Renal pelvis (tissue), 12 donors: ENCODE results near the gene NEURL1. TPM values are rescaled to one million over a fixed set of nuclear protein-coding genes. Genes with fewer than 3 reads are reported as not detected.

ENCODE experiments used
- DNase-seq: peaks from one replicate; pipeline ENCODE4 v3.0.0-alpha.2; 2013
- long read RNA-seq, 16 experiments: transcript quantifications; one replicate each; lab custom pipeline, GENCODE V29; 2026
- polyA plus RNA-seq, 3 donors: library from polyadenylated mRNA; unstranded; fragments of 120-200 nt; gene quantifications; one replicate each; pipeline ENCODE4 v1.2.1, GENCODE V29; 2013; ENCODE audit not compliant: insufficient read length in 3 of 3

NEURL1 gene
- 1 to 10 TPM; 1.9 to 2.3 (median 1.9) TPM for polyA plus RNA-seq
- long read RNA-seq, donor 1: 0 reads
- long read RNA-seq, donor 2: 0 reads
- long read RNA-seq, donor 3: 0 reads
- long read RNA-seq, donor 4: 0 reads
- long read RNA-seq, donor 5: 0 reads
- long read RNA-seq, donor 6: 0 reads
- long read RNA-seq, donor 7: 0 reads
- long read RNA-seq, donor 8: 0 reads
- long read RNA-seq, donor 9: 0 reads
- long read RNA-seq, donor 10: 0 reads
- long read RNA-seq, donor 11: 0 reads
- long read RNA-seq, donor 12, partial matches to known transcripts: 0 of 7 reads
- long read RNA-seq, donor 12, other reads (novel, unspliced or antisense): 7 of 7 reads
- long read RNA-seq, donor 13: 0 reads
- long read RNA-seq, donor 14: 0 reads
- long read RNA-seq, donor 15, partial matches to known transcripts: 7 of 8 reads
- long read RNA-seq, donor 15, other reads (novel, unspliced or antisense): 0 of 8 reads
- long read RNA-seq, donor 16: 0 reads

GRCh38 chr10:103493362-103493915 is at the start of gene NEURL1:
Gene NEURL1 (plus strand): TSS chr10:103493705. CDS start chr10:103494388, 683 bp downstream.
- DNase-seq: no peak

- DNase-seq: no peak
Observed at GRCh38 chr10:103444478-103444877, 49.0 kb upstream of the NEURL1 start.

- DNase-seq: no peak
Observed at GRCh38 chr10:103445366-103445765, 48.1 kb upstream of the NEURL1 start.

- DNase-seq: no peak
Observed at GRCh38 chr10:103445767-103446567, 47.5 kb upstream of the NEURL1 start.

GRCh38 chr10:103447187-103447586 is 46.3 kb upstream of the NEURL1 start:
- no peak for DNase-seq

- DNase-seq: no peak
Observed at GRCh38 chr10:103448746-103449145, 44.8 kb upstream of the NEURL1 start.

- no peak for DNase-seq
Observed at GRCh38 chr10:103449208-103450144, 44.0 kb upstream of the NEURL1 start.

GRCh38 chr10:103450201-103450695 is 43.3 kb upstream of the NEURL1 start:
- no peak for DNase-seq

GRCh38 chr10:103451091-103451813 is 42.3 kb upstream of the NEURL1 start:
- DNase-seq: no peak

- DNase-seq: peak; percentile 68
Observed at GRCh38 chr10:103451831-103452505, 41.5 kb upstream of the NEURL1 start, which contains the start of gene CALHM2. Gene CALHM2 (minus strand): TSS chr10:103452370. CDS start chr10:103449941, 2,429 bp downstream.

- no peak for DNase-seq
Observed at GRCh38 chr10:103452506-103453230, 40.8 kb upstream of the NEURL1 start.

- DNase-seq: no peak
Observed at GRCh38 chr10:103454026-103454425, 39.5 kb upstream of the NEURL1 start.

- DNase-seq: no peak
Observed at GRCh38 chr10:103455235-103455634, 38.3 kb upstream of the NEURL1 start.

- DNase-seq: no peak
Observed at GRCh38 chr10:103456074-103456660, 37.3 kb upstream of the NEURL1 start.

- no peak for DNase-seq
Observed at GRCh38 chr10:103457176-103457712, 36.3 kb upstream of the NEURL1 start.

GRCh38 chr10:103457896-103458583 is 35.5 kb upstream of the NEURL1 start:
- no peak for DNase-seq

- DNase-seq: no peak
Observed at GRCh38 chr10:103458720-103459119, 34.8 kb upstream of the NEURL1 start, which contains the start of gene CALHM1. Gene CALHM1 (minus strand): TSS chr10:103458900. CDS start chr10:103458751, 149 bp downstream.
